PC-9 (cell line): ENCODE measurements around the gene PABPN1L. TPM values are rescaled to one million over a fixed set of nuclear protein-coding genes. Genes with fewer than 3 reads are reported as not detected.

ENCODE experiments used
- BruUV-seq: library from RNA; stranded (reverse); fragments of 400-500 nt; replicated peaks from 2 replicates; lab custom pipeline; 2021; lab: Mats Ljungman, UMichigan
- CTCF ChIA-PET: fragments of 300-600 bp; sonication (Branson Sonifier 250); formaldehyde crosslinking; loops from one replicate; lab custom pipeline; 2022; ENCODE audit warnings: antibody characterized with exemption; lab: Charles Lee
- POLR2A ChIA-PET: fragments of 300-600 bp; sonication (Branson Sonifier 250); formaldehyde crosslinking; loops from one replicate; lab custom pipeline; 2022; ENCODE audit warnings: antibody characterized with exemption; ENCODE audit not compliant: unreplicated experiment; lab: Charles Lee
- DNase-seq, 2 experiments: peaks; one replicate each; pipeline versions ENCODE4 v3.0.0 to v3.0.0-alpha.2; 2015 to 2022; ENCODE audit warnings: mixed read lengths in 1 of 2
- H2AFZ ChIP-seq: fragments of 200-600 bp; sonication (generic); 2 replicates; pipeline ENCODE4 v1.8.1; 2017; ENCODE audit warnings: antibody characterized with exemption
- H3F3A ChIP-seq: fragments of 200-600 bp; sonication (generic); 2 replicates; pipeline ENCODE4 v1.8.1; 2017; ENCODE audit warnings: antibody characterized with exemption, mild to moderate bottlenecking, low read depth; ENCODE audit not compliant: insufficient read depth
- H3K27ac ChIP-seq: fragments of 200-600 bp; sonication (generic); 2 replicates; pipeline ENCODE4 v1.6.1; 2016; ENCODE audit warnings: mixed run types
- H3K27me3 ChIP-seq: fragments of 200-600 bp; sonication (generic); 2 replicates; pipeline ENCODE4 v1.6.1; 2016; ENCODE audit warnings: low read depth, mixed run types; ENCODE audit not compliant: insufficient read depth
- H3K36me3 ChIP-seq: fragments of 200-600 bp; sonication (generic); 2 replicates; pipeline ENCODE4 v1.6.1; 2016; ENCODE audit warnings: low read depth, mixed run types
- H3K4me1 ChIP-seq: fragments of 200-600 bp; sonication (generic); replicated peaks from 2 replicates; pipeline ENCODE4 v1.6.1; 2016; ENCODE audit warnings: mixed run types; ENCODE audit not compliant: insufficient read depth
- H3K4me2 ChIP-seq: fragments of 200-600 bp; sonication (generic); 2 replicates; pipeline ENCODE4 v1.6.1; 2017; ENCODE audit warnings: mixed run types
- H3K4me3 ChIP-seq: fragments of 200-600 bp; sonication (generic); 2 replicates; pipeline ENCODE4 v1.6.1; 2016; ENCODE audit warnings: mixed run types
- H3K79me2 ChIP-seq: fragments of 200-600 bp; sonication (generic); 2 replicates; pipeline ENCODE4 v1.6.1; 2017; ENCODE audit warnings: low read depth, mixed run types
- H3K9me2 ChIP-seq: fragments of 200-600 bp; sonication (generic); 2 replicates; pipeline ENCODE4 v1.8.1; 2017; ENCODE audit warnings: mild to moderate bottlenecking; ENCODE audit not compliant: insufficient read depth
- H3K9me3 ChIP-seq: fragments of 200-600 bp; sonication (generic); 2 replicates; pipeline ENCODE4 v1.8.1; 2016; ENCODE audit warnings: low read depth; ENCODE audit not compliant: insufficient read depth
- H4K20me1 ChIP-seq: fragments of 200-600 bp; sonication (generic); 2 replicates; pipeline ENCODE4 v1.8.1; 2017; ENCODE audit not compliant: insufficient read depth
- EZH2 ChIP-seq: fragments of 200-600 bp; sonication (generic); IDR thresholded peaks from 2 replicates; pipeline ENCODE4 v1.8.0; 2017; ENCODE audit warnings: antibody characterized with exemption, low read depth
- intact Hi-C: fragments of 100-400 bp; cut with micrococcal nuclease; formaldehyde crosslinking; loops from one replicate; pipeline ENCODE4 v1.10.0; 2022; ENCODE audit not compliant: unreplicated experiment
- total RNA-seq: library from RNA; stranded (reverse); gene quantifications from 2 replicates; pipeline ENCODE4 v1.2.3, GENCODE V29; 2021
- TF ChIP-seq, protein P1 (sequence below): fragments of 200-600 bp; sonication (generic); conservative IDR thresholded peaks from 2 replicates; pipeline ENCODE4 v1.6.1; 2017; ENCODE audit warnings: mixed run types, antibody characterized with exemption, mild to moderate bottlenecking, moderate library complexity

Gene PABPN1L
- total RNA-seq, 1 experiment from 2014 or later: not detected

DNA sequence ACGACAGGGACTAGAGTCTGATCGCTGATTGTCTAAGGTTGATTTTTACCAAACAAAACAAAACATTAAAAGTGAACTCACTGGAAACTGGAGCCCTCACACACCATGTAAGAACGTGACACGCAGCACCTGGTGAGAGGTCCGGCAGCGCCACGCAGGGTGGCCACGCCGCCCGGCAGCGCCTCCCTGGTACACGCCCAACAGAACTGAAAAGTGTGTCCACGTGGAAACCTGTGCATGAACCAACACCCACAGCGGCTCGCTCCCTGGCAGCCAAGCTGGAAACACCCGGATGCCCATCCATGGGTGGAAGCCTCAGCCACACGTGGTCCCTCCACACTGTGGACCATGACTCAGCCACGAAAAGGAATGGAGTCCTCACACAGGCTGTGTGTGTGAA lies 18.8 kb downstream of the PABPN1L start:
- H3K9me3 ChIP-seq: no peaks in the 10 kb centered on the region
- H3K9me2 ChIP-seq: no peaks in the 10 kb centered on the region
- H3K27me3 ChIP-seq: no peaks in the 10 kb centered on the region
- no peak for DNase-seq
- BruUV-seq: no TSS peak
- intact Hi-C loops: no loop called here
- TF ChIP-seq, protein P1, sequence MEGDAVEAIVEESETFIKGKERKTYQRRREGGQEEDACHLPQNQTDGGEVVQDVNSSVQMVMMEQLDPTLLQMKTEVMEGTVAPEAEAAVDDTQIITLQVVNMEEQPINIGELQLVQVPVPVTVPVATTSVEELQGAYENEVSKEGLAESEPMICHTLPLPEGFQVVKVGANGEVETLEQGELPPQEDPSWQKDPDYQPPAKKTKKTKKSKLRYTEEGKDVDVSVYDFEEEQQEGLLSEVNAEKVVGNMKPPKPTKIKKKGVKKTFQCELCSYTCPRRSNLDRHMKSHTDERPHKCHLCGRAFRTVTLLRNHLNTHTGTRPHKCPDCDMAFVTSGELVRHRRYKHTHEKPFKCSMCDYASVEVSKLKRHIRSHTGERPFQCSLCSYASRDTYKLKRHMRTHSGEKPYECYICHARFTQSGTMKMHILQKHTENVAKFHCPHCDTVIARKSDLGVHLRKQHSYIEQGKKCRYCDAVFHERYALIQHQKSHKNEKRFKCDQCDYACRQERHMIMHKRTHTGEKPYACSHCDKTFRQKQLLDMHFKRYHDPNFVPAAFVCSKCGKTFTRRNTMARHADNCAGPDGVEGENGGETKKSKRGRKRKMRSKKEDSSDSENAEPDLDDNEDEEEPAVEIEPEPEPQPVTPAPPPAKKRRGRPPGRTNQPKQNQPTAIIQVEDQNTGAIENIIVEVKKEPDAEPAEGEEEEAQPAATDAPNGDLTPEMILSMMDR: no peak
- TF ChIP-seq EZH2: no peak
- H2AFZ ChIP-seq: no peak overlapping the region
- CTCF ChIA-PET: no interaction called here
- H3K4me3 ChIP-seq: no peak overlapping the region
- H3F3A ChIP-seq: no peaks in the 10 kb centered on the region
- no peaks in the 10 kb centered on the region for H3K79me2 ChIP-seq
- no peaks in the 10 kb centered on the region for H4K20me1 ChIP-seq
- no peaks in the 10 kb centered on the region for H3K4me1 ChIP-seq
- POLR2A ChIA-PET: no interaction called here
- no peak overlapping the region for H3K27ac ChIP-seq
- no peaks in the 10 kb centered on the region for H3K36me3 ChIP-seq
- no peak overlapping the region for H3K4me2 ChIP-seq

DNA sequence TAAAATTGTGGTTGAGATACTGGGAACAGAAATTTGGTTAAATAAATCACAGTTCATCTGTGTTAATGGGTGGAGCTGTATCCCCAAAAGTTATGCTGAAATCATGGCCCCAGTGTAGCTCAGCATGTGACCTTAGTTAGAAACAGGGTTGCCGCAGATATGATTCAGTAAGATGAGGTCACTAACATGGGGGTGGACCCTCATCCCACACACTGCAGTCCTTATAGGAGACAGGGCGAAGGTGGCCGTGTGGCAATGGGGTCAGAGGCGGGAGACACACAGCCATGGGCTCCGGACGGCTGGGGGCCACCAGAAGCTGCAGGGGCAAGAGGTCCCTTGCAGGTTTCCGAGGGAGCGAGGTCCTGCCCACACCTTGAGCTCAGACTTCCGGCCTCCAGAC lies 20.4 kb downstream of the PABPN1L start:
- no peaks in the 10 kb centered on the region for H3K9me2 ChIP-seq
- no peak for DNase-seq
- no peak overlapping the region for H3K4me3 ChIP-seq
- no peaks in the 10 kb centered on the region for H3F3A ChIP-seq
- no peaks in the 10 kb centered on the region for H3K36me3 ChIP-seq
- no peaks in the 10 kb centered on the region for H3K9me3 ChIP-seq
- TF ChIP-seq, protein P1: no peak
- no peak for TF ChIP-seq EZH2
- BruUV-seq: no TSS peak
- no peaks in the 10 kb centered on the region for H4K20me1 ChIP-seq
- no peak overlapping the region for H3K4me2 ChIP-seq
- H3K4me1 ChIP-seq: no peaks in the 10 kb centered on the region
- H3K79me2 ChIP-seq: no peaks in the 10 kb centered on the region
- intact Hi-C loops: no loop called here
- H2AFZ ChIP-seq: no peak overlapping the region
- no peaks in the 10 kb centered on the region for H3K27me3 ChIP-seq
- H3K27ac ChIP-seq: no peak overlapping the region
- POLR2A ChIA-PET: interaction anchor here (0.6 kb wide), 1 partner anchor 1061 kb away, joined by 7 read pairs; no protein-coding TSS in a partner anchor
- CTCF ChIA-PET: no interaction called here

DNA sequence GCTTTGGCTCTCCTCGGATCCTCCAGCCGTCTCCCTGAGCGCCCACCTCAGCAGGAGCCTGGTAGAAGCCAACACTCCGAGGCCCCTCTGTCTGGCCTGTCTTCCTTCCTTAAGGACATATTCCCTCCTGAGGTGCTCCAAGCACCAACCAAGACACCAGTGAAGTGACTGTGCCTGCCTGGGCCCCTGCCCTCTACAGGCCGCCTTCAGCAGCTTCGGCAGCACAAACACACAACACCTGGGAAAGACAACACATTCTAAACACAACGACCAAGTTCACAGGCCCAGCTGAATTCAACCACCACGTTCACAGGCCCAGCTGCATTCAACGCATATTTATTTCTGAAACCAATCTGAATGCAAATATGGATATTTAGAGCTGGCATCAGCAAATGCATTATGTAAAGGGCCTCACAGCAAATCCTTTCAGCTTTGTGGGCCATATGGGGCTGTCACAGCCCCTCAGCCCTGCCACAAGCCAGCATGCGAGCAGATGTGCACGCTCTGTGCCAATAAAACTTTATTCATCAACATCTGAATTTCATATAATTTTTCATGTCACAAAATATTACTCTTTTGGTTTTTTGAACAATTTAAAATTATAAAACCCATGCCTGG lies 21.9 kb downstream of the PABPN1L start:
- no peaks in the 10 kb centered on the region for H3K79me2 ChIP-seq
- no peaks in the 10 kb centered on the region for H3K36me3 ChIP-seq
- H3K4me2 ChIP-seq: no peak overlapping the region
- H4K20me1 ChIP-seq: no peaks in the 10 kb centered on the region
- H3K4me3 ChIP-seq: no peak overlapping the region
- no peak overlapping the region for H3K27ac ChIP-seq
- ChIA-PET CTCF (no interaction called here), POLR2A (no interaction called here)
- no peaks in the 10 kb centered on the region for H3K9me3 ChIP-seq
- intact Hi-C loops: no loop called here
- no peaks in the 10 kb centered on the region for H3K4me1 ChIP-seq
- H2AFZ ChIP-seq: no peak overlapping the region
- TF ChIP-seq, protein P1: no peak
- TF ChIP-seq EZH2: no peak
- BruUV-seq: no TSS peak
- no peak for DNase-seq
- no peaks in the 10 kb centered on the region for H3K27me3 ChIP-seq
- no peaks in the 10 kb centered on the region for H3K9me2 ChIP-seq
- H3F3A ChIP-seq: no peaks in the 10 kb centered on the region
